ENCODE data around the gene CD99. TPM values are rescaled to one million over a fixed set of nuclear protein-coding genes. Genes with fewer than 3 reads are reported as not detected.
"Not testable (repeated sequence)": the region's sequence is repeated elsewhere in the genome, so short reads cannot be mapped to it uniquely, and the experiment has no call there.

The CD99 gene
- total and polyA plus RNA-seq, 4 donors = 118 to 266 (median 189) TPM

- DNase-seq (no peak), ATAC-seq (ENCODE audit: insufficient read depth, low FRiP score) (no peak)
- Histone ChIP-seq H3K9ac (ENCODE audit: insufficient read depth in 1 of 2, low read length in 2 of 2) (no peak overlapping the region), H3K4me1 (ENCODE audit: control insufficient read depth in 5 of 5, insufficient read depth in 5 of 5, low read length in 5 of 5) (no peaks in the 10 kb centered on the region), H3K27ac (ENCODE audit: low read depth in 1 of 2, low read length in 1 of 2) (no peak overlapping the region), H3K27me3 (ENCODE audit: control insufficient read depth in 3 of 3, insufficient read depth in 3 of 3, low read length in 2 of 3) (peaks cover 0 to 3% (median 2%) of the 10 kb centered on the region in 3 donors), H3K9me3 (ENCODE audit: control insufficient read depth in 4 of 4, insufficient read depth in 3 of 4, low read length in 3 of 4) (peaks cover 0 to 6% (median 0%) of the 10 kb centered on the region in 4 donors), H3K36me3 (ENCODE audit: control insufficient read depth in 4 of 4, insufficient read depth in 4 of 4, low read length in 4 of 4) (no peaks in the 10 kb centered on the region), H3K4me3 (no peak overlapping the region)
- WGBS, 2 donors = 73 to 87% methylated on average over 5 of the region's 5 CpGs
- TF ChIP-seq CTCF (IDR thresholded peaks at IDR 0.05; ENCODE audit: control extremely low read depth, extremely low read depth) = no peak
Measured at GRCh38 chrX:2774057-2774456, 83.0 kb downstream of the CD99 start.

GRCh38 chrX:2774776-2775175 lies 83.7 kb downstream of the CD99 start:
- 96 to 97% methylated on average over 3 of the region's 3 CpGs for WGBS, 2 donors
- TF ChIP-seq CTCF (IDR thresholded peaks at IDR 0.05; ENCODE audit: control extremely low read depth, extremely low read depth) = no peak
- no peak for ATAC-seq (ENCODE audit: insufficient read depth, low FRiP score)

GRCh38 chrX:2780472-2781225 lies 89.6 kb downstream of the CD99 start:
- ATAC-seq (ENCODE audit: insufficient read depth, low FRiP score); H3K9ac ChIP-seq (ENCODE audit: insufficient read depth in 1 of 2, low read length in 2 of 2); H3K36me3 ChIP-seq (ENCODE audit: control insufficient read depth in 4 of 4, insufficient read depth in 4 of 4, low read length in 4 of 4); H3K4me1 ChIP-seq (ENCODE audit: control insufficient read depth in 5 of 5, insufficient read depth in 5 of 5, low read length in 5 of 5); H3K4me3 ChIP-seq; H3K27ac ChIP-seq (ENCODE audit: low read depth in 1 of 2, low read length in 1 of 2); H3K9me3 ChIP-seq (ENCODE audit: control insufficient read depth in 4 of 4, insufficient read depth in 3 of 4, low read length in 3 of 4): not testable (repeated sequence)
- DNase-seq = peak; percentile 24 to 61 (median 32)
- WGBS, 2 donors = 67 to 81% methylated on average over 12 of the region's 12 CpGs
- peaks cover 0 to 21% (median 16%) of the 10 kb centered on the region in 3 donors for H3K27me3 ChIP-seq (ENCODE audit: control insufficient read depth in 3 of 3, insufficient read depth in 3 of 3, low read length in 2 of 3)

More at GRCh38 chrX:2774776-2775175, 83.7 kb downstream of the CD99 start:
- DNase-seq = no peak
- H3K4me3 ChIP-seq = no peak overlapping the region
- no peak overlapping the region for H3K27ac ChIP-seq (ENCODE audit: low read depth in 1 of 2, low read length in 1 of 2)
- peaks cover 0 to 2% (median 0%) of the 10 kb centered on the region in 3 donors for H3K27me3 ChIP-seq (ENCODE audit: control insufficient read depth in 3 of 3, insufficient read depth in 3 of 3, low read length in 2 of 3)
- H3K4me1 ChIP-seq (ENCODE audit: control insufficient read depth in 5 of 5, insufficient read depth in 5 of 5, low read length in 5 of 5) = no peaks in the 10 kb centered on the region
- no peak overlapping the region for H3K9ac ChIP-seq (ENCODE audit: insufficient read depth in 1 of 2, low read length in 2 of 2)
- H3K36me3 ChIP-seq (ENCODE audit: control insufficient read depth in 4 of 4, insufficient read depth in 4 of 4, low read length in 4 of 4) = no peaks in the 10 kb centered on the region
- H3K9me3 ChIP-seq (ENCODE audit: control insufficient read depth in 4 of 4, insufficient read depth in 3 of 4, low read length in 3 of 4) = peaks cover 0 to 6% (median 0%) of the 10 kb centered on the region in 4 donors

GRCh38 chrX:2781226-2781571 lies 90.1 kb downstream of the CD99 start:
- no peak overlapping the region for H3K27ac ChIP-seq (ENCODE audit: low read depth in 1 of 2, low read length in 1 of 2)
- H3K9ac ChIP-seq (ENCODE audit: insufficient read depth in 1 of 2, low read length in 2 of 2) = no peak overlapping the region
- DNase-seq = no peak
- H3K36me3 ChIP-seq (ENCODE audit: control insufficient read depth in 4 of 4, insufficient read depth in 4 of 4, low read length in 4 of 4) = no peaks in the 10 kb centered on the region
- H3K9me3 ChIP-seq (ENCODE audit: control insufficient read depth in 4 of 4, insufficient read depth in 3 of 4, low read length in 3 of 4) = no peaks in the 10 kb centered on the region
- 83 to 94% methylated on average over 1 of the region's 1 CpG for WGBS, 2 donors
- H3K27me3 ChIP-seq (ENCODE audit: control insufficient read depth in 3 of 3, insufficient read depth in 3 of 3, low read length in 2 of 3) = peaks cover 0 to 21% (median 16%) of the 10 kb centered on the region in 3 donors
- no peak for TF ChIP-seq CTCF (IDR thresholded peaks at IDR 0.05; ENCODE audit: control extremely low read depth, extremely low read depth)
- ATAC-seq (ENCODE audit: insufficient read depth, low FRiP score) = no peak
- H3K4me1 ChIP-seq (ENCODE audit: control insufficient read depth in 5 of 5, insufficient read depth in 5 of 5, low read length in 5 of 5) = no peaks in the 10 kb centered on the region
- H3K4me3 ChIP-seq = no peak overlapping the region

All from lung (tissue), 12 donors.